ENCODE data around the gene SUN5.

- no peak for TF ChIP-seq CTCF (conservative IDR thresholded peaks at IDR 0.05 in 1 of 2, IDR thresholded peaks at IDR 0.05 in 1 of 2; ENCODE audit: extremely low read depth in 1 of 2, insufficient read depth in 1 of 2, low read depth in 1 of 2, low read length in 2 of 2)
- no peak for TF ChIP-seq EZH2 (IDR thresholded peaks at IDR 0.05; ENCODE audit: borderline replicate concordance, low read length)
These were observed 27.5 kb downstream of the SUN5 start for GRCh38 chr20:32976746-32977145.
